Ishikawa (cell line): ENCODE data around the gene BCORL1.

Experiments
- CEBPB ChIP-seq: IDR thresholded peaks from 2 replicates; pipeline ENCODE4 v1.6.1; 2012
- CREB1 ChIP-seq: IDR thresholded peaks from 2 replicates; pipeline ENCODE4 v1.6.1; 2012; ENCODE audit warnings: low read depth
- EGR1 ChIP-seq: IDR thresholded peaks from 2 replicates; pipeline ENCODE4 v1.6.1; 2012
- EP300 ChIP-seq: IDR thresholded peaks from 2 replicates; pipeline ENCODE4 v1.6.1; 2012; ENCODE audit warnings: borderline replicate concordance
- FOXM1 ChIP-seq: IDR thresholded peaks from 2 replicates; pipeline ENCODE4 v1.6.1; 2012; ENCODE audit warnings: low read depth, borderline replicate concordance
- NFIC ChIP-seq: IDR thresholded peaks from 2 replicates; pipeline ENCODE4 v1.6.1; 2012
- RAD21 ChIP-seq: IDR thresholded peaks from 2 replicates; pipeline ENCODE4 v1.6.1; 2012; ENCODE audit warnings: low read depth
- TAF1 ChIP-seq: IDR thresholded peaks from 2 replicates; pipeline ENCODE4 v1.6.1; 2012; ENCODE audit warnings: low read depth, mild to moderate bottlenecking
- TCF12 ChIP-seq: IDR thresholded peaks from 2 replicates; pipeline ENCODE4 v1.6.1; 2012; ENCODE audit warnings: low read depth
- TEAD4 ChIP-seq: IDR thresholded peaks from 2 replicates; pipeline ENCODE4 v1.6.1; 2012
- YY1 ChIP-seq: IDR thresholded peaks from 2 replicates; pipeline ENCODE4 v1.6.1; 2012; ENCODE audit warnings: low read depth
- ZBTB7A ChIP-seq: IDR thresholded peaks from 2 replicates; pipeline ENCODE4 v1.6.1; 2012; ENCODE audit warnings: low read depth
- TF ChIP-seq, protein P1 (sequence below): IDR thresholded peaks from 2 replicates; pipeline ENCODE4 v1.6.1; 2012; ENCODE audit warnings: low read depth, mild to moderate bottlenecking
- TF ChIP-seq, protein P2 (sequence below): IDR thresholded peaks from 2 replicates; pipeline ENCODE4 v1.6.1; 2012
- TF ChIP-seq, protein P3 (sequence below): IDR thresholded peaks from 2 replicates; pipeline ENCODE4 v1.6.1; 2012

Gene BCORL1

DNA sequence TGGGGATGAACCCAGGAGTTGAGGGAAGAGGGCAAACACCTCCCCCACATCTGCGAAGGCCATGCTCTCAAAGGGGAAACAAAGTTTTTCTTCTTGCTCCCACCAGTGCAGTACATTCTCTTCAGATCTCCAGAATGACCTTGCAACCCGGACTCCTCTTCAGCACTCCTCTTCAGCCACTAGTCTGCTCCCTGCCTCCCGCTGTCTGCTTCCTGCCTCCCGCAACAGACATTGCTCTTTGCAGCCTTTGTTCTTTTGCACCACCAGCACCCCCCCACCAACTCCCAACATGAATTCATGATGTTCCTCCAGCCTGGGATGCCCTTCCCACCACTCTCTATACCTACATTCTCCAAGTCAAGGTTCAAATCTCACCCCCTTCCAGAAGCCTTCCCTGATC, 44.4 kb upstream of the BCORL1 start:
- no peak for TF ChIP-seq EP300
- no peak for TF ChIP-seq CEBPB
- TF ChIP-seq, protein P1, sequence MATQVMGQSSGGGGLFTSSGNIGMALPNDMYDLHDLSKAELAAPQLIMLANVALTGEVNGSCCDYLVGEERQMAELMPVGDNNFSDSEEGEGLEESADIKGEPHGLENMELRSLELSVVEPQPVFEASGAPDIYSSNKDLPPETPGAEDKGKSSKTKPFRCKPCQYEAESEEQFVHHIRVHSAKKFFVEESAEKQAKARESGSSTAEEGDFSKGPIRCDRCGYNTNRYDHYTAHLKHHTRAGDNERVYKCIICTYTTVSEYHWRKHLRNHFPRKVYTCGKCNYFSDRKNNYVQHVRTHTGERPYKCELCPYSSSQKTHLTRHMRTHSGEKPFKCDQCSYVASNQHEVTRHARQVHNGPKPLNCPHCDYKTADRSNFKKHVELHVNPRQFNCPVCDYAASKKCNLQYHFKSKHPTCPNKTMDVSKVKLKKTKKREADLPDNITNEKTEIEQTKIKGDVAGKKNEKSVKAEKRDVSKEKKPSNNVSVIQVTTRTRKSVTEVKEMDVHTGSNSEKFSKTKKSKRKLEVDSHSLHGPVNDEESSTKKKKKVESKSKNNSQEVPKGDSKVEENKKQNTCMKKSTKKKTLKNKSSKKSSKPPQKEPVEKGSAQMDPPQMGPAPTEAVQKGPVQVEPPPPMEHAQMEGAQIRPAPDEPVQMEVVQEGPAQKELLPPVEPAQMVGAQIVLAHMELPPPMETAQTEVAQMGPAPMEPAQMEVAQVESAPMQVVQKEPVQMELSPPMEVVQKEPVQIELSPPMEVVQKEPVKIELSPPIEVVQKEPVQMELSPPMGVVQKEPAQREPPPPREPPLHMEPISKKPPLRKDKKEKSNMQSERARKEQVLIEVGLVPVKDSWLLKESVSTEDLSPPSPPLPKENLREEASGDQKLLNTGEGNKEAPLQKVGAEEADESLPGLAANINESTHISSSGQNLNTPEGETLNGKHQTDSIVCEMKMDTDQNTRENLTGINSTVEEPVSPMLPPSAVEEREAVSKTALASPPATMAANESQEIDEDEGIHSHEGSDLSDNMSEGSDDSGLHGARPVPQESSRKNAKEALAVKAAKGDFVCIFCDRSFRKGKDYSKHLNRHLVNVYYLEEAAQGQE = no peak
- TF ChIP-seq TAF1 = no peak
- no peak for TF ChIP-seq YY1
- no peak for TF ChIP-seq TCF12
- TF ChIP-seq, protein P2, sequence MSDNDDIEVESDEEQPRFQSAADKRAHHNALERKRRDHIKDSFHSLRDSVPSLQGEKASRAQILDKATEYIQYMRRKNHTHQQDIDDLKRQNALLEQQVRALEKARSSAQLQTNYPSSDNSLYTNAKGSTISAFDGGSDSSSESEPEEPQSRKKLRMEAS = no peak
- TF ChIP-seq RAD21 = no peak
- TF ChIP-seq NFIC = no peak
- TF ChIP-seq, protein P3, sequence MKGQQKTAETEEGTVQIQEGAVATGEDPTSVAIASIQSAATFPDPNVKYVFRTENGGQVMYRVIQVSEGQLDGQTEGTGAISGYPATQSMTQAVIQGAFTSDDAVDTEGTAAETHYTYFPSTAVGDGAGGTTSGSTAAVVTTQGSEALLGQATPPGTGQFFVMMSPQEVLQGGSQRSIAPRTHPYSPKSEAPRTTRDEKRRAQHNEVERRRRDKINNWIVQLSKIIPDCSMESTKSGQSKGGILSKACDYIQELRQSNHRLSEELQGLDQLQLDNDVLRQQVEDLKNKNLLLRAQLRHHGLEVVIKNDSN = no peak
- TF ChIP-seq FOXM1 = no peak
- no peak for TF ChIP-seq ZBTB7A

- TF ChIP-seq, protein P1 = no peak
- TF ChIP-seq TCF12 (no peak), TAF1 (no peak), FOXM1 (no peak), YY1 (no peak), RAD21 (no peak), NFIC (no peak), CREB1 (no peak), EGR1 (no peak), TEAD4 (no peak), EP300 (no peak)
- TF ChIP-seq, protein P2 = no peak
- TF ChIP-seq, protein P3 = no peak
Measured at GRCh38 chrX:129939986-129940385, 42.4 kb upstream of the BCORL1 start.

GRCh38 chrX:129940721-129941120, 41.7 kb upstream of the BCORL1 start:
- TF ChIP-seq EP300 (no peak), TAF1 (no peak), CREB1 (no peak), YY1 (no peak), NFIC (no peak), CEBPB (no peak)
- TF ChIP-seq, protein P1 = no peak
- TF ChIP-seq, protein P3 = no peak

DNA sequence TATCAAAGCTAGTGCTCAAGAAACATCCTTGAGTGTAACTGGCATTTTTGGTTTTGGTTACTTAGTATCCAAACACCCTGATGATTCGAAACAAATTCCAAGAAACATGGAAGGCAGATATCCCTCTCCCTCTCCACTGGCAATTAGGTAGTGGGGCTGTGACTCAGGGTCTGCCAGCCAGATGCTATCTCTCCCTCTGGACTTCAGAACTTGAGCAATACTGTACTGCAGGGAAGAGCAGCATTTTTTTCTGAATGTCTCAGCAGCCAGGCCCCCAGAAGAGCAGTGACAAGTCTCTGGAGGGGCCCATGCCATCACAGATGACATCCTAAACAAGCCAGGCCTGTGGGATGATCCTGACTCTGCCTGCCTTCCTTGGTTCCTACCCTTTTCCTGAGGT, 37.3 kb upstream of the BCORL1 start:
- TF ChIP-seq, protein P3 = no peak
- TF ChIP-seq, protein P2 = no peak
- TF ChIP-seq EGR1 (no peak), TEAD4 (no peak), RAD21 (no peak), CREB1 (no peak), ZBTB7A (no peak), CEBPB (no peak), NFIC (no peak), FOXM1 (no peak), TCF12 (no peak), TAF1 (no peak), EP300 (no peak), YY1 (no peak)
- TF ChIP-seq, protein P1 = no peak
